HG03135 (cell line): ENCODE results near the gene GYG2.
"Not testable (repeated sequence)": the region's sequence is repeated elsewhere in the genome, so short reads cannot be mapped to it uniquely, and the experiment has no call there.

Experiments used
- ATAC-seq: cut with Tn5 transposase; IDR thresholded peaks from one replicate; pipeline ENCODE4 v1.9.1; 2021; ENCODE audit warnings: mild to moderate bottlenecking, moderate library complexity; ENCODE audit not compliant: unreplicated experiment

Gene GYG2

DNA sequence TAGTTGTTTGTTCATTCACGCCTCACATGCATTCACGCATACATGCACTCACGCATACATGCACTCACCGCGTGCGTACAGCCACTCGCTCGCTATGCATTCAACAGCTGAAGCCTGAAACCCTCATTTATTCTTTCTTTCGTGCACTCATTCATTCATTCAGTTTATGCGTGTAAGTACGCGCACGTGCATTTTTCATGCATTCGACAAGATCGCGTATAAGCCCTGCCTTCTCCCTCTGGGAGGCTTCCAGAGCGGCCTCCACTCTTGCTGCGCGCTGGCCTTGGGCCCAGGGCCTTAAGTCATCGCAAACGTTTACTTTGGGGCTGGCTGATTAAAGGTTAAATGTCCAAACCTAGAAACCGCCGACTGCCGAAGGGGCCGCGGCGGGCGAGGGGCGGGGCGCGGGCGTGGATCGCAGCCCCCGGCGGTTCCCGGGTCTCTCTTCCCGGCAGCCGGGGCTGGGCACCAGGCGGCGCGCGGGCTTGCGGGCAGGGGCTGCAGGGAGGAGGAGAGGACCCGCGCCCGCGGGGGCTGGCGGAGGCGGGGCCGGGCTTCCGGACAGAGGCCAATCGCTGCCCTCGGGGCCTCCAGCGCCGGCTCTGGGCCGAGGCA, at the start of gene GYG2:
Gene GYG2 (plus strand): TSS at position 587 of the 615 bp plus-strand sequence. CDS start 1,259 bp downstream, outside the sequence.
- no peak for ATAC-seq

DNA sequence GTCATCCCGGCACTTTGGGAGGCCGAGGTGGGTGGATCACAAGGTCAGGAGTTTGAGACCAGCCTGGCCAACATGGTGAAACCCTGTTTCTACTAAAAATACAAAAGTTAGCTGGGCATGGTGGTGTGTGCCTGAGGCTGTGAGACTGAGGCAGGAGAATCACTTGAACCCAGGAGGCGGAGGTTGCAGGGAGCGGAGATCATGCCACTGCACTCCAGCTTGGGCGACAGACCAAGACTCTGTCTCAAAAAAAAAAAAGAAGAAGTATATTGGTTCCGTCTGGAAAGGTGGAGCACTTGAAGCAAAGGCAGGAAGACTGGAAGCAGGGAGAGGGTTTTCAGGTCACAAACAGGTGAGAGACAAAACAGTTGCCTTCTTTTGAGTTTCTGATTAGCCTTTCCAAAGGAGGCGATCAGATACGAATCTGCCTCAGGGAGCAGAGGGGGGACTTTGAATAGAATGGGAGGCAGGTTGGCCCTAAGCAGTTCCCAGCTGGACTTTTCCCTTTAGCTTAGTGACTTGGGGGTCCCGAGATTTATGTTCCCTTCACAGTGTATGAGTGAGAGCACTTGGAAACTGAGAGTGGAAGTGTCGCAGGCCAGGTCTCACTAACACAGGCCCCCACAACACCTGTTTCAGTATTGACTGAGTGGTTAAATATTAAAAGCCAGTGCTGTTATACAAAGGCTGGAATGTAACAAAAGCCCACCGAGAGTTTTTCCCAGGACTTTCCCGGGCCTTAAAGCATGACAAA, 48.1 kb upstream of the GYG2 start:
- not testable (repeated sequence) for ATAC-seq

DNA sequence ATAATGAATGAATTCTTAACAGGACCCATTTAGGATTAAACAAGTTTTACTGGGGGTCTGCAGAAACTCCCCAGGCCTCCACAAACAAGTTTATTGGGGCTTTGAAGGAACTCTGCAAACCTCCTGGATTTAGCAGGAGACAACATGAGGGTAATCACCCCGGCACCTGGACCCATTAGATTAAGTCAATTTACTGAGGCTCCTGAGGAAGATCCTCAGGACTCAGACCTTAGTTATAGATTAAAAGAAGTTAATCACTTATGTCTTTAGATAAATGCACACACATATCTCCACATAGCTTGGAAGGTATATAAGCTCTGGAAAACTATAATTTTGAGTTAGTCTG, 47.5 kb upstream of the GYG2 start:
- ATAC-seq: no peak

DNA sequence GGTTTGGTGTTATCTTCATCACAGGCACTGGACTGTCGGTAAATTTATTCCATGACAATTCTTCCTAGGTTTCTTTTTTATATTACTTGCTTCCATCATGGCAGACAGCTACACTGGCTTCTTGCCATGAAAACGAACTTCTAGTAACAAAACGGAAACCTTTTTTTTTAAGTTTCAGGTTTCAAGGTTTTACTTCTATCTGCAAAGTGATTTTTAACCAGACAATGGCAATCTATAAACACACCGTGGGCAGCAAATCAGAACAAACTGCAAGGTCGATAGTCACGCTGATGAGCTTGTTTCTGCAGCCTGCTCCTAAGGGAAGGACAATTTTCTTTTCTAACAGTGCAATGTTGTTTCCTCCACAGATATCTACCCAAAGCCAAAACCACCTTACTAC, 47.0 kb upstream of the GYG2 start:
- ATAC-seq: no peak

DNA sequence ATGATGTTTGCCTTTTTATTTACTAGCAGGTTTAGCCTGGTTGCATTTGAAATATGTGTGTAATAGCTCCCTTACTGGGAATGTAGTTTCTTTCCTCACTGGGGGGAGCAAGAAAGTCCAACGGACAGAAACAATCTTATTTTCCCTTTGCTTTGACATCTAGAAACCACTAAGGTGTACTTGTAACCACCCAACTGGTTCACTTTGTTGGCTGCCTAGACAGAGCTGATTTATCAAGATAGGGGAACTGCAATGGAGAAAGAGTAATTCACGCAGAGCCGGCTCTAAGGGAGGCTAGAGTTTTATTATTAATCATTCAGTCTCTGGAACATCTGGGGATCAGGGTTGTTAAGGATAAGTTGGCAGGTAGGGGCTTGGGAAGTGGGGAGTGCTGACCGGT, 46.6 kb upstream of the GYG2 start:
- no peak for ATAC-seq

DNA sequence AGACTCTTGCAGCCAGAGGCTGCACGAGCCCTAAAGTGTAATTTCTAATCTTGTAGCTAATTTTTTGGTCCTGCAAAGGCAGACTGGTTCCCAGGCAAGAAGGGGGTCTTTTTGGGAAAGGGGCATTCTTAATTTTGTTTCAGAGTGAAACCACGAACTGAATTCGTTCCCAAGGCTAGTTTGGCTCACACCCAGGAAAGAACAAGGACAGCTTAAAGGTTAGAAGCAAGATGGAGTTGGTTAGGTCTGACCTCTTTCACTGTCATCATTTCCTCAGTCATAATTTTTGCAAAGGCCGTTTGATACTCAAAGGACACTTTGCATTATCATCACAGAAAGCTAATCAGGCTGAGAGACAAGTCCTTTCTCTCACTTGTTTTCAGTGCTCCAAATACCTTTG, 46.0 kb upstream of the GYG2 start:
- ATAC-seq: no peak

DNA sequence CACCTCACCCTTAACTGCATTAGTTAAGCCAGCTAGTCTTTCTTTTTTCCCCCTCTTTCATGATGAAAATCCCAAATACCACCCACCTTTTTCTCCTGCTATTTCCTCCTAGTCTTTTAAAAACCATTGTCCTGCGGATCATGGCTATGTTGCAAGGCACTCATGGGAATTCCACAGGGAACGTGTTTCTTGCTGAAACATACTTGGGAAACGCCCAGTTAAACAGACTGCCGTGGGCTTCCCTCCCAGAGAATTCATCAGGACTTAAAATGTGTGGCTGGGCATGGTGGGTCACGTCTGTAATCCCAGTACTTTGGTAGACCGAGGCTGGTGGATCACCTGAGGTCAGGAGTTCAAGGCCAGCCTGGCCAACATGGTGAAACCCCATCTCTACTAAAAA, 44.7 kb upstream of the GYG2 start:
- ATAC-seq: no peak

DNA sequence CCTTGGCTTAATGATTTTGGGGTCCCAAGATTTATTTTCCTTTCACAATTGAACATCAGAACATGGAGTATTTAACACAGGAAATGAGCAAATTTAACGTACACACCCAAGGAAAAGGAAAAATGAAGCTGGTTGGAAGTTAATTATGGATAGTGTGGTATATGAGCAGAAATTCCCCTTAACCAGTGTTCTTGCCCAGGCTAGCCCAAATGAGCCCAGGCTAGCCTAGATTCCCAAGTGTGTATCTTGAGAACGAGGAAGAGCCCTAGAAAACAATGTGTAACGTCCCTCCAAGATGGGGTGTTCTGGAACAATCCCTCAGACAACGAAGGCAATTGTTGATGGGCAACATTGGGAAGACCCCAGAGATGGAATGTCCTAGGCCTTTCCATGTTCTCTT, 43.2 kb upstream of the GYG2 start:
- no peak for ATAC-seq

DNA sequence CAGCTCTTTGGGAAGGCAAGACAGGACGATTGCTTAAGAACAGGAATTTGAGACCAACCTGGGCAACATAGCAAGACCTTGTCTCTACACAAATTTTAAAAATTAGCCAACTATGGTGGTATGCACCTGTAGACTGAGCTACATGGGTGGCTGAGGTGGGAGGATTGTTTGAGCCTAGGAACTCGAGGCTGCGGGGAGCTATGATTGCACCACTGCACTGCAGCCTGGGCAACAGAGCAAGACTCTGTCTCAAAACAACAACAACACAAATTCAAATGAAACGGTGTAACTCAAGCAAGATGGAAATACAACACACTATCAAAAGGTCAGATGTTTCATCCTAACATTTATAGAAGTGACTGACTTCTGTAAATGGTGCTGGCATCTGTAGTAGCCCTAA, 39.8 kb upstream of the GYG2 start:
- no peak for ATAC-seq

DNA sequence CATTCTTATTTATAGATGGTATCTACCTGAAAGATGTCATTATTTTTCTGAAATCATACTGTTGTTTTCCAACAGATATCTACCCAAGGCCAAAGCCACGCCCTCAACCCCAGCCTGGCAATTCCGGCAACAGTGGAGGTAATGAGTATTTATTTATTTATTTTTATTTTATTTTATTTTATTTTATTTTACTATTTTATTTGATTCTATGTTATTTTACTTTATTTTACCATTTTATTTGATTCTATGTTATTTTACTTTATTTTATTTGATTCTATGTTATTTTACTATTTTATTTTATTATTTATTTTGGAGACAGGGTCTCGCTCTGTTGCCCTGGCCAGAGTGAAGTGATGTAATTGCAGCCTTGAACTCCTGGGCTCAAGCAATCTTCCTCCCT, 39.2 kb upstream of the GYG2 start:
- ATAC-seq: no peak

DNA sequence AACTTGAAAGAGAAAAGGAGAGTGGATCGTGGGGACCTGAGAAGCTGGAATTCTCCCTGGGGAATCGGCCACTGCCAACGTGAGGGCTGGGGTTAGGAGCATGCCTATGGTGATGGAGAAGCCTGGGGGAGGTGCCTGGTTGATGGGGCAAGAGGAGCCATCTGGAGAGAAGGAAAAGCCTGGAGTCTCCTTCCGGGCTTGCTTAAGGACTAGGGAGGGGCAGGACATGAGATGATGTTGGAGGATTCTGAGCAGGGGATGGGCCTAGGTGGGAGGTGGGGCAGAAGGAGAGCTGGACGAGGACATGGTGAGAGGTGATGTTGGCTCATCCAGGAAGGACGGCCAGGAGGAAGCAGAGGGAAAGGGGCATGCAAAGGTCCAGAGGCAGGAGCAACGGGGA, 35.0 kb upstream of the GYG2 start:
- ATAC-seq: no peak

DNA sequence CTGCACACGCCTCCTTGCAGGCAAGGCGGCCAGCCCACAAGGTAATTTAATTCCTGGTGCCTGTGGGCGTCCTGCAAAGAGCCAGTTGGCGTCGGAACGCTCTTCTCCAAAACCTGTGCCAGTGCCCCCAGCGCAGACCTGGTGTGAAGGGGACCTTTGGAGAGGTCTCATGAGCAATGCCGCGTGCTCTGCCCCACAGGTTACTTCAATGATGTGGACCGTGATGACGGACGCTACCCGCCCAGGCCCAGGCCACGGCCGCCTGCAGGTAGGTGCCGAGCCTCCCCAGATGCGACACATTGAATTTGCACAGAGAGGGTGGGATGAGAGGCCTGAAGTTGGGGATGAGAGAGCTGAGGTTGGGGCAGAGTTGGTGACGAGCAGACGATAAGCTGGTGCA, 34.4 kb upstream of the GYG2 start:
- ATAC-seq: no peak

DNA sequence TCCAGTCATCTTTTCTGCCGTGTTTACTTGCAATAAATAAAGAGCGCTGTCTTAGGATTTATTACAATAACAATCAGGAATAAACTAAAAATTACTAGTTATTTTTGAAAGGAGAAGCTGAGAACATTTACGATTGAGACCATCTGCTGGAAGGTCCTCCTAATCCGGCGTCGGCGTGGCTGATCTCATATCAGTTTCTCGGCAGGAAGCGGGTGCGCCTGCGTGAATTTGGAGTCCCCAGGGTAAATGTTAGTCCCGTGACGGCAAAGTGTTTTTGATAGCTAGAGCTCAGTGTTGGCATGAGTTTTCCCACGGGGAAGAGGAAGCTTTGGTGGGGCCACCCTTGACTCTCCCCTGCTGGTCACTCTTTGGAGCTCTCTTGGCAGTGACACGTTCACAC, 31.9 kb upstream of the GYG2 start:
- ATAC-seq: not testable (repeated sequence)

DNA sequence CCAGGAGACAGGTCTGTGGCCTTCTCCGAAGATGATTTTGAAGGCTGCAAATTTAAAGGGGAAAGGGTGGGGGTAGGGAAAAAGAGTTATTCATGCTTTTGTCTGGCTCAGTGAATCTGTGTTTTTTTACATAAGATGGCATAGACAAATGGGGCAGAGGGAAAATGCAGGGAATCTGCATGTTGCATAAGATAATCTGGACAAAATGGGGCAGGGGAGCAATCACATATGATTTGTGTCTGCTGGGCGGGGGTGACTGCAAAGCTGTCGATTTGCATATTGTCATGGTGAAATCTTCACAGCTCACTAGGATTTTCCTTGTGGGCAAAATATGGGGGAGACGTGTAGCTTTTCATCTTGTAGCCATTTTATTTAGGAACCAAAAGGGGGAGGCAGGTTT, 29.4 kb upstream of the GYG2 start:
- no peak for ATAC-seq

DNA sequence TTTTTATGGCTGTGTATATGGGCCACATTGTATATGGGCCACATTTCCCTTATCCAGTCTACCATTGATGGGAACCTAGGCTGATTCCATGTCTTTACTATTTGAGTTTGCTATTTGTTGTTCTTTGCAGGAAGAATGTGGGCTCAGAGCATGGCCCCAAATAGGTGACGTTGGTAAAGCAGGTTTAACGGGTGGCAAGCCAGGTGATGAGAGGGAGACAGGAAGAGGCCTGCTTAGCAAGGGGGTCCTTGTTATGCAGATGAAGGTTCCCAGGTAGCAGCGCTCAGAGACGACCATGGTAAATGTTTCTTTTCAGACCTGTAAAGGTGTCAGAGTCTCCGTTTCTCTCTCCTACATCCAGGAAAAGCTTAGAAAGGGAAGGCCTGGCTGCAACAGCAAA, 28.8 kb upstream of the GYG2 start:
- ATAC-seq: not testable (repeated sequence)

DNA sequence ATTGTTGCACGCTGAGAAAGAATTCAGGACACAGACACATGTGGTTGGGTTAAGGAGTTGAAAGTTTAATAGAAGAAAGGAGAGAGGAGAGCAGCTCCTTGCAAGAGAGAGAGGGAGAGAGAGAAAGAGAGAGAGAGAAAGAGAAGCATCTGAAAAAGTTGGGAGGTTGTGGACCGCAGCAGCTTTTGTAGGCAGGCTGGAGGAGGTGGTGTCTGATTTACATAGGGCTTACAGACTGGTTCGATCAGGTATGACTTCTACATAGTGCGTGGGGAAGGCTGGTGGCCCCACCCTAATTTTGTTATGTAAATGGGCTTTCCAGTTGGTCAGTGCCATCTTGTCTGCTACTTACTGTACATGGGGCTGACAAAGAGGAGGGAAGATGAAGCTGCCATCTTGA, 27.5 kb upstream of the GYG2 start:
- no peak for ATAC-seq

DNA sequence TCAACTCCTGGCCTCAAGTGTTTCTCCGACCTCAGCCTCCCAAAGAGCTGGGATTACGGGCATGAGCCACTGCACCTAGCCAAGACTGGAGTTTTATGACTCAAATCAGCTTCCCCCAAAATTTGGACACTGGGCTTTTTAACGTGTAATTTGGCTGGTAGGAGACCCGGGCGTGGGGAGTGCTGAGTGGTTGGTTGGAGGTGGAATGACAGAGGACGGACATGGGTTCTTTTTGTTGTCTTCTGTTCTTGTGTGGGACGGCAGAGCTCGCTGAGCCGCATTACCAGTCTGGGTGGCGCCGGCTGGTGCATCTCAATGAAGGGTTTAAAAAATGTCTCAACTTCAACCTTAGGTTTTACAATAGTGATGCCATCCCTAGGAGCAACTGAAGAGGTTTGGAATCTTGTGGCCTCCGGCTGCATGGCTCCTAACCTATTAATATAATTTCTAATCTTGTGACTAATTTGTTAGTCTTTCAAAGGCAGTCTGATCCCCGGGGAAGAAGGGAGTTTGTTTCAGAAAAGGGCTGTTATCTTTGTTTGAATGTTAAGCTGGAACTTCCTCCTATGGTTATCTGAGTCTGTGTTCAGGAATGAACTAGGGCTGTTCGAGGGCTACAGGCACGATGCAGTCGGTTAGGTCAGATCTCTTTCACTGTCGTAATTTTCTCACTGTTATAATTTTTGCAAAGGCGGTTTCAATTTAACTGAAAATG, 26.2 kb upstream of the GYG2 start:
- ATAC-seq: not testable (repeated sequence)

DNA sequence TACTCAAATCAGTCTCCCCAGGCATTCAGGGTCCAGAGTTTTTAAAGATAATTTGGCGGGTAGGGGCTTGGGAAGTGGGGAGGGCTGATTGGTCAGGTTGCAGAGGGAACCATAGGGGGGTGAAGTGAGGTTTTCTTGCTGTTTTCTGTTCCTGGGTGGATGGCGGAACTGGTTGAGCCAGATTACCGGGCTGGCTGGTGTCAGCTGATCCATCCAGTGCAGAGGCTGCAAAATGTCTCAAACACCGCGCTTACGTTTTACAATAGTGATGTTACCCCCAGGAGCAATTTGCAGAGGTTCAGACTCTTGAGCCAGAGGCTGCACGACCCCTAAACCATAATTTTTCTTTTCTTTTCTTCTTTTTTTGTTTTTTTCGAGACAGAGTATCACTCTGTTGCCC, 25.2 kb upstream of the GYG2 start:
- not testable (repeated sequence) for ATAC-seq

DNA sequence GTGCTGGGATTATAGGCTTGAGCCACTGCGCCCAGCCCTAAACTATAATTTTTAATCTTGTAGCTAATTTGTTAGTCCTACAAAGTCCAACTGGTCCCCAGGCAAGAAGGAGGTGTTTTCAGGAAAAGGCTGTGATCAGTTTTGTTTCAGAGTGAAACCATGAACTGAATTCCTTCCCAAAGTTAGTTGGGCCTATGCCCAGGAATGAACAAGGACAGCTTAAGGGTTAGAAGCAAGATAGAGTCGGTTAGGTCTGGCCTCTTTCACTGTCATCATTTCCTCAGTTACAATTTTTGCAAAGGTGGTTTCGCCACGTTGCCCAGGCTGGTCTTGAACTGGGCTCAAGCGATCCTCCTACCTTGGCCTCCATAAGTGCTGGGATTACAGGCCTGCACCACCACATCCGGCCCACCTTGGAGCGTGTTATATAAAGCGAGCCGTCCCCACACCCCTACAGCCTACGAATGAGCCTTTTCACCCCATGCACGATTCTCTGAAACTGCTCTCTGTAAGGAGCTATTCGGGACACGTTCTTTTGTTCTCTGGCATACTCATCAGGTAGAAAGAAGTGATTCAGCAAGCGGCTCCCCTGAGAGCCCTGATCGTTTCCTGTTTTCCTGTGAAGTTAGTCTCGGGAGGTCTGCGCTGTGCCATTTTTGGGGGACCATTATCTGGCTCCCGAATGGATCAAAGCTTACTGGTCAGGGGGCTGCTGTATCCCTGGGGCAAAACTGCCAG, 24.5 kb upstream of the GYG2 start:
- not testable (repeated sequence) for ATAC-seq

DNA sequence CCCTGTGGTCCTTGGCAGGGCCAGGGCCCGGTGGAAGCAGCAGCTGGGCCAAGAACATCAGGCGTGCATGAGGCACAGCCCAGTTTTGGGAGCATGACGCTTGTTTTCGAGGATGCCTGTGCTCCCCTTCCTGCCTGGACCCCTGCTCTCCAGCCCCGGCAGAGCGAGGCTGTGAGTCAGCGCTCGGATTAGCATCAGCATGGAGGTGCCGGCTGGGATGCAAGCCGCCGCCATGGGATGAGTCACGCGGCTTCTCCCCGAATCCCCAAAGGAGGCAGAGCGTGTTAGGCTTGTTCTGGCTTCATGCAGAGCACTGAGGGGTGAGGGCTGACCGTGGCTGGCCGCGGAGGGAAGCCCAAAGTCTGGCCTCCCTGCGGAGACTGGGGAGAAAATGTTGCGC, 23.9 kb upstream of the GYG2 start:
- ATAC-seq: not testable (repeated sequence)

DNA sequence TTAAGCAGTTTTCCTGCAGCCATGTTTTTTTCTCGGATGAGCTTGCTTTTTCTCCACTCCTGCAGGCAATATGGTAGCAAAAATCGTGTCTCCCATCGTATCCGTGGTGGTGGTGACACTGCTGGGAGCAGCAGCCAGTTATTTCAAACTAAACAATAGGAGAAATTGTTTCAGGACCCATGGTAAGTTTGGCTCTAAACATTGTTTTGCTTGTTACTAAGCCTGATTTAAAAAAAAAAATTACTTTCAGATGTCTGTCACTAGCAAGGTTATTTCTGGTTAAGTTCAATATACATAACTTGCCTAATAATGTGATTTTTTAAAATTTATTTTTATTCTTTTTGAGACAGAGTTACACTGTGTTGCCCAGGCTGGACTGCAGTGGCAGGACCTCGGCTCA, 17.5 kb upstream of the GYG2 start:
- ATAC-seq: no peak
